Stimulated activated CD4-positive, alpha-beta T cell treated with anti-CD3 and anti-CD28 coated beads, Interleukin-4, amount 100 ng/mL, for 1 hour (primary cell): ENCODE measurements around the gene DCC.

ENCODE experiments used
- DNase-seq: peaks from one replicate; pipeline ENCODE4 v3.0.0-alpha.2; 2020

DCC gene

DNA sequence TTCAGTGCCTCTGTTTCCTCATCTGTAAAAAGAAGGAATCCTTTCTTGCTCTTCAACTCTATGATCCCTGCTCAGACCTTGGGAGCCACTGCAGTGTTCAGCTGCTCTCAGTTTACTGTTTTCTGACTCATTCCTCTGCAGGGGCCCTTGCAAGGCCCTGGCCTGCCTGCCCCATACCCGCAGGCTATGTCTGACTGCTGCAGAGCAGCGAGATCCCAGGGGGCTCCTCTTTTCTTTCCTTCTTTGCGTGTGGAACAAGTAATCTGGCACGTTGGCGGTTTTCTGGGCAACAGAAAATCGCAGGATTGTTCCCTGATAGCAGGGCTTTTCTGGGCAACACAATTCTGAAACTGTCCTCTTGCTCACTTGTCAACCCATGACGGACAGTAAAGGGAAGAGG, 376.0 kb downstream of the DCC start:
- DNase-seq, result no peak

GRCh38 chr18:52716973-52717372, 377.0 kb downstream of the DCC start:
- DNase-seq, result no peak

- no peak for DNase-seq
Observed at GRCh38 chr18:52722904-52723303, 382.9 kb downstream of the DCC start.

GRCh38 chr18:52723550-52723970, 383.6 kb downstream of the DCC start:
- DNase-seq, result no peak

- no peak for DNase-seq
Observed at GRCh38 chr18:52730972-52731619, 391.1 kb downstream of the DCC start.

- DNase-seq, result no peak
Observed at GRCh38 chr18:52738946-52739345, 398.9 kb downstream of the DCC start.

DNA sequence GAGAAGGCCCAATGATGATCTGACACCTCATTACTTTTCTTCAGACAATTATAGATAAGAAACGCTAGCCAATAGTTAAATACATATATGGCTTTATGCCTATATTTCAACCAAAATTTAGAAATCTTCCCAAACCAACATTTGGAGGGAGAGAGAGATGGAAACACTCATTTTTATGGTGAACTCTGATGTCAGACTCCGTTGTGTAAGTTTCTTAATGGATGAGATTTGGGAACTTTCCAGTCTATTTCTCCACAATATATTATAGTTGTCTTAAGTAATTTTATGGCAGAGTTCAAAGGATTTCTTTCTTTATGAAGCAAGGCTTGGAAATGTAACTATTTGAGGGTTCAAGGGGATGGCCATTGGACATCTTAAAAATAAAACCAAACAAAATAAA, 407.0 kb downstream of the DCC start:
- no peak for DNase-seq

- no peak for DNase-seq
Observed at GRCh38 chr18:52747869-52748268, 407.9 kb downstream of the DCC start.

DNA sequence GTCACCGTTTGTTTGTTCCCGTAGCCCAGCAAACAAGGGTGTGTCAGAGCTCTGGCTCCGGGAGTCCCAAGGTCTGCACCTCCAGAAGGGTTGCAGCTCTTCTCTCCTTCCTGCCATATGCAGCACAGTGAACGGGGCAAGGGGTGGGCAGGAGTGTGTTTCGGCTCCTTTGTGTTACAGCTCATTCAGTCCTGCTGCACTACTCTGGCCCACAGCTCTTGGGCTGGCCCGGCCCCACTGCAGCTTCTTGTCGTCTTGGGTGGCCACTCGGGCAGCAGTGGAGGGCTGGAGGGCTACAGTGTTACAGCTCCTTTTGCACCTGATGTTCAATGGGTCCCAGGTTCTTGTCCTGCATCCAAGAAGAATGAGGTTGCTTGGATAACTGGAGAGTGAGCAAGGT, 408.3 kb downstream of the DCC start:
- no peak for DNase-seq

DNA sequence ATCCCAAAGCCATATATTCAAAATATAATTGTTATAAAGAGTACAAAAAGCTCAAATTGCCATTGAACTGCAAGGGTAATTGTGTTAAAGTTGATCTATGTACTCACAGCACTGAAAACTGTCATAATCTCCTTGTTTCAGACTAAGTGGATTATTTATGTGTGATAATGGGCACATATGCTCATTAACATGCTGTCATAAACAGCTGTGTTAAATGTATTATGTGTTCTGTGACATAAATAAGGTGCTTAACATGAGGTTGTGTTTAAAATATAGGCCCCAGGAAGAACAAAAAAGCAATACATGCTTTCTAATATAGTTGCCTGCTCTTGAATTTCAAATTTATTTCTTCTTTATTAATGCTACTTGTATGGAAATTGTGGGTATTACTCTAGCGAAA, 409.5 kb downstream of the DCC start:
- DNase-seq, result no peak

DNA sequence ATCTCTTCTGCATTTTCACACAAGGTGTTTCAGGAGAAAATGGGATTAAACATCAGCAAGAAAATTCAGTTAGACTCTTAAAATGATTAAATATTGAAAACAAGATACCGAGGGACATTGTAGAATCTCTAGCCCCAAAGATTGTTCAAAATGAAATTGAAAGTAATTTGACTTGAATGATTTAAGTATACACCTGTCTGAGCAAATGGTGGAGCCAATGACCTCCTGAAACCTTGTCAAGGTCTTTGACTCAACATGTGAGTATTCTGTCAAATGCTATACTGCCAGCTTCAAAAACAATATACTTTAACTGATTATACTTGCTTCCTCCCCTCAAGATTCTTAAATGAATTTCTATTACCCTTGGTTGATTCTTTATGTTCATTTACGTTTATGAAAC, 411.0 kb downstream of the DCC start:
- no peak for DNase-seq

- DNase-seq, result no peak
Observed at GRCh38 chr18:52764316-52764715, 424.3 kb downstream of the DCC start.

DNA sequence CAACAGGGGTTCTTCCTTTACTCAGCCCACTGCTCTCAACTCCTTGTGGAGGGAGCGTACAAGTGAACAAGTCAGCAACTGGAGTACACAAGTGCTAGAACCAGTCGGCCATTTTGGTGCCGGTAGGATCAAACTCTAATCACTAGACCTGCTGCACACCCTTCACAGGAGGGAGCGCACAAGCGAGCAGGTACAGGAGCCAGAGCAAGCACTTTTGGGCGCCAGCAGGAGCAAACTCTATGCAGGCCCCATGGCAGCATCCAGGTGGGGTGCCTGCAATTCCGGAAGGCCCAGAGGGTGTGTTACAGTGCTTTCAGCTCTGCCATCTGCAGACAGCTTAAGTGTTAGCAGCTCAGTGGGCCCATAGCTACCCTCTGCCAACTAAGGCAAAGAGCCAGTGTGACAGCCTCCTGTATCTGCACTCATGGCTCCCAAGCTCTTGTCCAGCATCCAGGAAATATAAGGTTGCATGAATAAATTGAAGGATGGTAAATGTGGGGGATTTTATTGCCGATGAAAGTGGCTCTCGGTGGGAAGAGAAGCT, 426.1 kb downstream of the DCC start:
- DNase-seq, result no peak

DNA sequence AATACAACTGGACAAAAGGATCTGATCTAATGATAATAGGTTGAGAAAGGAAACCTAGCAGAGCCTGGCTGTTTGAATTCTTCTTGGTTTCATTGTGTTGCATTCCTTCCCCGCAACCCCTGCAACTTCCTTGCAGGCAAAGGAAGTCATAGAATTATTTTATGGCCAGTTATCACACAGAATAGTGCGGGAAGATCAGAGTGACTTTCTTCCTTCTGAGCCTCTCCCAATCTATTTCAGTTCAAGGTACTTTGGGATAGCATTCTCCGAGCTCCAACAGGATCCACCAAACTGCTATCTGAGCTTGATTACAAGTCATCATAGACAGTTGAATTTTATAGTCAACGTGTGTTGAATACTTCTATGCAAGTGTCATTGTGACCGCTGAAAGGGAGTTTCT, 441.1 kb downstream of the DCC start:
- DNase-seq, result no peak

GRCh38 chr18:52791321-52791720, 451.3 kb downstream of the DCC start:
- no peak for DNase-seq

- DNase-seq, result no peak
Observed at GRCh38 chr18:52812834-52813233, 472.8 kb downstream of the DCC start.

GRCh38 chr18:52813635-52814416, 473.8 kb downstream of the DCC start:
- no peak for DNase-seq

- no peak for DNase-seq
Observed at GRCh38 chr18:52815651-52816050, 475.7 kb downstream of the DCC start.

DNA sequence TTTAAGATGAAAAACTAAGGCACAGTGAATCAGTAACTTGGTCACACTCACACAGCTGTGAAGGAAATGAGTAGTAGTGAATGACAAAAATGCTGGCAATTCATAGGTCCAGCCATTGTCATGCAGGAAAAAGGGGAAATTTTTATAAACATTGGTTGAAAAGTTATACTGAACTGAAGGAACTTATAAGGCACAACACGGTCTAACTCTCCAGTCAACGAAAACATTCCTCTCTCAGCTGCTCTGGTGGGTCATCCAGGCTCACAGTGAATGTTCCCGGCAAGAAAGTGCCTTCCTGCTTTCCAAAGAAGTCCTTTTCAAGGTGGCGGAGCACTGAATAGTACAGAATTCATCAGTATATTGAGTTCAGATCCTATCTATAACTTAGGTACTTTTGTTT, 476.1 kb downstream of the DCC start:
- DNase-seq, result no peak

GRCh38 chr18:52822160-52822559, 482.2 kb downstream of the DCC start:
- no peak for DNase-seq

- no peak for DNase-seq
Observed at GRCh38 chr18:52824126-52824525, 484.1 kb downstream of the DCC start.

- DNase-seq, result no peak
Observed at GRCh38 chr18:52826994-52827393, 487.0 kb downstream of the DCC start.

GRCh38 chr18:52829320-52829719, 489.3 kb downstream of the DCC start:
- DNase-seq, result no peak

- DNase-seq, result no peak
Observed at GRCh38 chr18:52829876-52830405, 489.9 kb downstream of the DCC start.
